Esophagus squamous epithelium (tissue), 5 donors: Measurements from ENCODE around the gene HBG2. TPM values are rescaled to one million over a fixed set of nuclear protein-coding genes. Genes with fewer than 3 reads are reported as not detected.

Experiments
- DNase-seq: peaks from one replicate; lab custom pipeline; 2025; lab: John Stamatoyannopoulos, UW
- H3K27ac ChIP-seq, 4 donors: fragments of 200-600 bp; sonication (generic); one replicate each; pipeline ENCODE4 v1.5.1; 2016 to 2019; ENCODE audit warnings: mild to moderate bottlenecking in 1 of 4
- H3K27me3 ChIP-seq, 4 donors: fragments of 200-600 bp; sonication (generic); 1 replicate in 3 of 4; 2 replicates in 1 of 4; pipeline versions ENCODE4 v1.5.1 to v1.6.0; 2017 to 2021; ENCODE audit warnings: antibody characterized with exemption in 1 of 4
- H3K36me3 ChIP-seq, 3 donors: fragments of 200-600 bp; sonication (generic); one replicate each; pipeline ENCODE4 v1.5.1; 2016 to 2019
- H3K4me1 ChIP-seq, 3 donors: fragments of 200-600 bp; sonication (generic); one replicate each; pipeline ENCODE4 v1.5.1; 2017 to 2019
- H3K4me3 ChIP-seq, 4 donors: fragments of 200-600 bp; sonication (generic); 1 replicate in 3 of 4; 2 replicates in 1 of 4; pipeline ENCODE4 v1.5.1; 2016 to 2019; ENCODE audit warnings: mild to moderate bottlenecking in 2 of 4, moderate library complexity in 1 of 4
- H3K9me3 ChIP-seq, 3 donors: fragments of 200-600 bp; sonication (generic); one replicate each; pipeline ENCODE4 v1.5.1; 2016 to 2019
- POLR2A ChIP-seq, 4 donors: fragments of 450-650 bp; IDR thresholded peaks; one replicate each; pipeline ENCODE4 v1.6.1; 2017; ENCODE audit warnings: antibody characterized with exemption in 4 of 4, mild to moderate bottlenecking in 4 of 4, moderate library complexity in 3 of 4
- WGBS, 2 donors: methylation state at CpG; one replicate each; pipeline ENCODE4 v1.1.5; 2018; 5-methylcytosine and 5-hydroxymethylcytosine counted together
- intact Hi-C: fragments of 100-400 bp; cut with DNase I; formaldehyde crosslinking; loops from one replicate; pipeline ENCODE4 v1.15.0; 2022
- total RNA-seq, 4 donors: library from RNA; depleted of rRNA; stranded (reverse); fragments of >200 nt; gene quantifications; one replicate each; pipeline ENCODE4 v1.1.0, GENCODE V29; 2016
- TF ChIP-seq, protein P1 (sequence below), 6 experiments: fragments of 450-650 bp in 4 of 6; fragments of 200-600 bp in 2 of 6; sonication (generic) in 2 of 6; IDR thresholded peaks; one replicate each; pipeline ENCODE4 v1.5.1; 2016 to 2019; ENCODE audit warnings: antibody characterized with exemption in 6 of 6, mild to moderate bottlenecking in 4 of 6, moderate library complexity in 4 of 6
- donor health status: DM: yes; HTN: yes; CAD: no.

HBG2 gene
- total RNA-seq, 4 donors from 2014 or later: not detected

DNA sequence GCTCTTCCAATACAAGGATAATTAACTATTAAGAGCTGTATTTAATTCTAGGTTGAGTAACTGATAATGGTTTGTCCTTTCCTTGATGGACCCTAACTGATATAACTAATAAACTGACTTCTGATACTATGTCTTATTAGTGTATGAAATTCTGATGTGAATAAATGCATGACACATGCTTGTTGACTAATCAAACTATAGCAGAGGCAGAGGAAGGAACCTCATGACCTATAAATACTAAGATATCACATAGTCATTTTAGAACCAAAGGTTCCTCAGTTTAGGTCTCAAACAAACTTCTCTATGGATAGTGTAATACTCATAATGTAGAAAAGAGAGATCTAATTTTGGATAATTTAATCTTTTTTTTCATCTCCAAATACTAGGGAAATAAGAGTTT lies 15.5 kb downstream of the HBG2 start:
- Histone ChIP-seq H3K36me3 (no peaks in the 10 kb centered on the region), H3K4me3 (no peak overlapping the region), H3K27ac (no peak overlapping the region), H3K4me1 (no peaks in the 10 kb centered on the region), H3K9me3 (no peaks in the 10 kb centered on the region), H3K27me3 (no peaks in the 10 kb centered on the region)
- DNase-seq: no peak
- TF ChIP-seq POLR2A (IDR thresholded peaks at IDR 0.05): no peak
- TF ChIP-seq, protein P1, sequence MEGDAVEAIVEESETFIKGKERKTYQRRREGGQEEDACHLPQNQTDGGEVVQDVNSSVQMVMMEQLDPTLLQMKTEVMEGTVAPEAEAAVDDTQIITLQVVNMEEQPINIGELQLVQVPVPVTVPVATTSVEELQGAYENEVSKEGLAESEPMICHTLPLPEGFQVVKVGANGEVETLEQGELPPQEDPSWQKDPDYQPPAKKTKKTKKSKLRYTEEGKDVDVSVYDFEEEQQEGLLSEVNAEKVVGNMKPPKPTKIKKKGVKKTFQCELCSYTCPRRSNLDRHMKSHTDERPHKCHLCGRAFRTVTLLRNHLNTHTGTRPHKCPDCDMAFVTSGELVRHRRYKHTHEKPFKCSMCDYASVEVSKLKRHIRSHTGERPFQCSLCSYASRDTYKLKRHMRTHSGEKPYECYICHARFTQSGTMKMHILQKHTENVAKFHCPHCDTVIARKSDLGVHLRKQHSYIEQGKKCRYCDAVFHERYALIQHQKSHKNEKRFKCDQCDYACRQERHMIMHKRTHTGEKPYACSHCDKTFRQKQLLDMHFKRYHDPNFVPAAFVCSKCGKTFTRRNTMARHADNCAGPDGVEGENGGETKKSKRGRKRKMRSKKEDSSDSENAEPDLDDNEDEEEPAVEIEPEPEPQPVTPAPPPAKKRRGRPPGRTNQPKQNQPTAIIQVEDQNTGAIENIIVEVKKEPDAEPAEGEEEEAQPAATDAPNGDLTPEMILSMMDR (IDR thresholded peaks at IDR 0.05): no peak
- intact Hi-C loops: no loop called here

DNA sequence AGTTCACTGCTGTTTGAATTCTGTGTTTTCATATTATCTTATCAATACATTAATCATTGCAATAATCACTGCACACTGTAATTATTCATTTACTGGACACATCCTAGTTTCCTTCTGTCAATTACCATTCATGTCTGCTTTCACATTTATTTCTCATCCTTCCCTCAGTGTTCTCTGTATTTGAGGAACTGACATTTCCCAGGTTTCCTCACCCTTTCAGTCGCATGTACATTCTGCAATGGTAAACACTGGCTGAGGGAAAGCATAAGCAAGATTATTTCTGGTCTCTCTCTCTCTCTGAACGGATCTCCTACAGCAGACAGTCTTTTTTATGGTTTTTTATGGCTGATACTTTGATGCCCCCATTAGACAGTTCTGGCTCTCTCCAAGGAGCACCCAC lies 16.1 kb downstream of the HBG2 start:
- no peak for DNase-seq
- 34 to 58% methylated on average over 2 of the region's 2 CpGs for WGBS, 2 donors
- H3K9me3 ChIP-seq: no peaks in the 10 kb centered on the region
- H3K27ac ChIP-seq: no peak overlapping the region
- H3K4me1 ChIP-seq: no peaks in the 10 kb centered on the region
- no peak overlapping the region for H3K4me3 ChIP-seq
- intact Hi-C loops: no loop called here
- no peaks in the 10 kb centered on the region for H3K36me3 ChIP-seq
- H3K27me3 ChIP-seq: no peaks in the 10 kb centered on the region
- TF ChIP-seq, protein P1 (IDR thresholded peaks at IDR 0.05): no peak
- no peak for TF ChIP-seq POLR2A (IDR thresholded peaks at IDR 0.05)

DNA sequence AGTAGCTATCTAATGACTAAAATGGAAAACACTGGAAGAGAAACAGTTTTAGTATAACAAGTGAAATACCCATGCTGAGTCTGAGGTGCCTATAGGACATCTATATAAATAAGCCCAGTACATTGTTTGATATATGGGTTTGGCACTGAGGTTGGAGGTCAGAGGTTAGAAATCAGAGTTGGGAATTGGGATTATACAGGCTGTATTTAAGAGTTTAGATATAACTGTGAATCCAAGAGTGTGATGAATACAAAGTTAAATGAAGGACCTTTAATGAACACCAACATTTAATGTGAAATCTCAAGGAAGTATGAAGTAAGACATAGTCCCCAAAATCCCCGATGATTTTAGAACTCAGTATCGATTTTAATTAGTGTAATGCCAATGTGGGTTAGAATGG lies 17.2 kb downstream of the HBG2 start:
- no peaks in the 10 kb centered on the region for H3K9me3 ChIP-seq
- H3K36me3 ChIP-seq: no peaks in the 10 kb centered on the region
- intact Hi-C loops: no loop called here
- TF ChIP-seq, protein P1 (IDR thresholded peaks at IDR 0.05): no peak
- TF ChIP-seq POLR2A (IDR thresholded peaks at IDR 0.05): no peak
- WGBS, 2 donors: 87 to 95% methylated on average over 2 of the region's 2 CpGs
- no peak overlapping the region for H3K4me3 ChIP-seq
- DNase-seq: no peak
- H3K27ac ChIP-seq: no peak overlapping the region
- no peaks in the 10 kb centered on the region for H3K4me1 ChIP-seq
- H3K27me3 ChIP-seq: no peaks in the 10 kb centered on the region

- no peak overlapping the region for H3K4me3 ChIP-seq
- 74 to 79% methylated on average over 5 of the region's 5 CpGs for WGBS, 2 donors
- no peaks in the 10 kb centered on the region for H3K9me3 ChIP-seq
- H3K36me3 ChIP-seq: no peaks in the 10 kb centered on the region
- H3K4me1 ChIP-seq: no peaks in the 10 kb centered on the region
- no peaks in the 10 kb centered on the region for H3K27me3 ChIP-seq
- intact Hi-C loops: no loop called here
- no peak for DNase-seq
- H3K27ac ChIP-seq: no peak overlapping the region
- TF ChIP-seq POLR2A (IDR thresholded peaks at IDR 0.05): no peak
- TF ChIP-seq, protein P1 (IDR thresholded peaks at IDR 0.05): no peak
Observed at GRCh38 chr11:5235364-5236095, 19.1 kb downstream of the HBG2 start.

DNA sequence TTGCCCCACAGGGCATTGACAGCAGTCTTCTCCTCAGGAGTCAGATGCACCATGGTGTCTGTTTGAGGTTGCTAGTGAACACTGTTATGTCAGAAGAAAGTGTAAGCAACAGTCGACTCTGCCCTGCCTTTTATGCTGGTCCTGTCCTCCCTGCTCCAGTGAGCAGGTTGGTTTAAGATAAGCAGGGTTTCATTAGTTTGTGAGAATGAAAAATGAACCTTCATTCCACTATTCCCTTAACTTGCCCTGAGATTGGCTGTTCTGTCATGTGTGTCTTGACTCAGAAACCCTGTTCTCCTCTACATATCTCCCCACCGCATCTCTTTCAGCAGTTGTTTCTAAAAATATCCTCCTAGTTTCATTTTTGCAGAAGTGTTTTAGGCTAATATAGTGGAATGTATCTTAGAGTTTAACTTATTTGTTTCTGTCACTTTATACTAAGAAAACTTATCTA lies 20.2 kb downstream of the HBG2 start, which contains the start of gene HBD:
Gene HBD, minus strand, starts transcription at position 103 of the 454 bp plus-strand sequence. Its CDS starts 50 bp downstream, at position 53.
- no peaks in the 10 kb centered on the region for H3K27me3 ChIP-seq
- no peak within 1 kb of the TSS for H3K4me3 ChIP-seq
- no peak within 1 kb of the TSS for H3K27ac ChIP-seq
- intact Hi-C loops: no loop called here
- 37 to 52% methylated on average over 2 of the region's 2 CpGs for WGBS, 2 donors
- H3K4me1 ChIP-seq: no peaks in the 10 kb centered on the region
- DNase-seq: no peak
- no peaks in the 10 kb centered on the region for H3K9me3 ChIP-seq
- H3K36me3 ChIP-seq: no peaks in the 10 kb centered on the region
- TF ChIP-seq POLR2A (IDR thresholded peaks at IDR 0.05): no peak
- TF ChIP-seq, protein P1 (IDR thresholded peaks at IDR 0.05): no peak
